ENCODE measurements around the gene SEMA5A.

DNA sequence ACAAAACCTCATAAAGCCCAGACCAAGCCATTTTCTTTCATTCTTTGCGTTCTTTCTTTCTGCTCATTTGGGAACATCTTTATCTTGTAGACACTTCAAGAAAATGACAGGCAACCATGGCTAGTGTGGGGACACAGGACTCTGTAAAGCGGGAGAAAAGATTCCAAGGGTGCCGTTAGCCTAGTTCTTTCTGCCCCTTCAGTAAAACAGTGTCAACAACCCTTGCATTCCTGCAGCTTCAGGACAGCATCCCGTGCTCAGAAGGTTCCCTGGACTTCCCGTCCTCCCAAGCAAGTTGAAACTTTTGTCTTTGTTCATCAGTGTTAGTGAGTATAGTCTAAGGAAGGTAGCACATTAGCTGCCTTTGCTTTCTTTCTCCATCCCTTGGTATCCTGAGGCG, 42.4 kb upstream of the SEMA5A start:
- TF ChIP-seq, protein P1, sequence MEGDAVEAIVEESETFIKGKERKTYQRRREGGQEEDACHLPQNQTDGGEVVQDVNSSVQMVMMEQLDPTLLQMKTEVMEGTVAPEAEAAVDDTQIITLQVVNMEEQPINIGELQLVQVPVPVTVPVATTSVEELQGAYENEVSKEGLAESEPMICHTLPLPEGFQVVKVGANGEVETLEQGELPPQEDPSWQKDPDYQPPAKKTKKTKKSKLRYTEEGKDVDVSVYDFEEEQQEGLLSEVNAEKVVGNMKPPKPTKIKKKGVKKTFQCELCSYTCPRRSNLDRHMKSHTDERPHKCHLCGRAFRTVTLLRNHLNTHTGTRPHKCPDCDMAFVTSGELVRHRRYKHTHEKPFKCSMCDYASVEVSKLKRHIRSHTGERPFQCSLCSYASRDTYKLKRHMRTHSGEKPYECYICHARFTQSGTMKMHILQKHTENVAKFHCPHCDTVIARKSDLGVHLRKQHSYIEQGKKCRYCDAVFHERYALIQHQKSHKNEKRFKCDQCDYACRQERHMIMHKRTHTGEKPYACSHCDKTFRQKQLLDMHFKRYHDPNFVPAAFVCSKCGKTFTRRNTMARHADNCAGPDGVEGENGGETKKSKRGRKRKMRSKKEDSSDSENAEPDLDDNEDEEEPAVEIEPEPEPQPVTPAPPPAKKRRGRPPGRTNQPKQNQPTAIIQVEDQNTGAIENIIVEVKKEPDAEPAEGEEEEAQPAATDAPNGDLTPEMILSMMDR (IDR thresholded peaks at IDR 0.05), result no peak
- TF ChIP-seq, protein P2, sequence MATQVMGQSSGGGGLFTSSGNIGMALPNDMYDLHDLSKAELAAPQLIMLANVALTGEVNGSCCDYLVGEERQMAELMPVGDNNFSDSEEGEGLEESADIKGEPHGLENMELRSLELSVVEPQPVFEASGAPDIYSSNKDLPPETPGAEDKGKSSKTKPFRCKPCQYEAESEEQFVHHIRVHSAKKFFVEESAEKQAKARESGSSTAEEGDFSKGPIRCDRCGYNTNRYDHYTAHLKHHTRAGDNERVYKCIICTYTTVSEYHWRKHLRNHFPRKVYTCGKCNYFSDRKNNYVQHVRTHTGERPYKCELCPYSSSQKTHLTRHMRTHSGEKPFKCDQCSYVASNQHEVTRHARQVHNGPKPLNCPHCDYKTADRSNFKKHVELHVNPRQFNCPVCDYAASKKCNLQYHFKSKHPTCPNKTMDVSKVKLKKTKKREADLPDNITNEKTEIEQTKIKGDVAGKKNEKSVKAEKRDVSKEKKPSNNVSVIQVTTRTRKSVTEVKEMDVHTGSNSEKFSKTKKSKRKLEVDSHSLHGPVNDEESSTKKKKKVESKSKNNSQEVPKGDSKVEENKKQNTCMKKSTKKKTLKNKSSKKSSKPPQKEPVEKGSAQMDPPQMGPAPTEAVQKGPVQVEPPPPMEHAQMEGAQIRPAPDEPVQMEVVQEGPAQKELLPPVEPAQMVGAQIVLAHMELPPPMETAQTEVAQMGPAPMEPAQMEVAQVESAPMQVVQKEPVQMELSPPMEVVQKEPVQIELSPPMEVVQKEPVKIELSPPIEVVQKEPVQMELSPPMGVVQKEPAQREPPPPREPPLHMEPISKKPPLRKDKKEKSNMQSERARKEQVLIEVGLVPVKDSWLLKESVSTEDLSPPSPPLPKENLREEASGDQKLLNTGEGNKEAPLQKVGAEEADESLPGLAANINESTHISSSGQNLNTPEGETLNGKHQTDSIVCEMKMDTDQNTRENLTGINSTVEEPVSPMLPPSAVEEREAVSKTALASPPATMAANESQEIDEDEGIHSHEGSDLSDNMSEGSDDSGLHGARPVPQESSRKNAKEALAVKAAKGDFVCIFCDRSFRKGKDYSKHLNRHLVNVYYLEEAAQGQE (IDR thresholded peaks at IDR 0.05; ENCODE audit: insufficient read depth in 1 of 2, low read depth in 2 of 2, low read length in 1 of 2), result no peak
